ENCODE data around the gene AMH. TPM values are rescaled to one million over a fixed set of nuclear protein-coding genes. Genes with fewer than 3 reads are reported as not detected.
A peak's percentile ranks its signal among the peaks of the same experiment; 100 is the strongest.

The AMH gene
- total RNA-seq, 4 donors from 2014 or later: 1.1 to 3.5 TPM; not detected in 2

DNA sequence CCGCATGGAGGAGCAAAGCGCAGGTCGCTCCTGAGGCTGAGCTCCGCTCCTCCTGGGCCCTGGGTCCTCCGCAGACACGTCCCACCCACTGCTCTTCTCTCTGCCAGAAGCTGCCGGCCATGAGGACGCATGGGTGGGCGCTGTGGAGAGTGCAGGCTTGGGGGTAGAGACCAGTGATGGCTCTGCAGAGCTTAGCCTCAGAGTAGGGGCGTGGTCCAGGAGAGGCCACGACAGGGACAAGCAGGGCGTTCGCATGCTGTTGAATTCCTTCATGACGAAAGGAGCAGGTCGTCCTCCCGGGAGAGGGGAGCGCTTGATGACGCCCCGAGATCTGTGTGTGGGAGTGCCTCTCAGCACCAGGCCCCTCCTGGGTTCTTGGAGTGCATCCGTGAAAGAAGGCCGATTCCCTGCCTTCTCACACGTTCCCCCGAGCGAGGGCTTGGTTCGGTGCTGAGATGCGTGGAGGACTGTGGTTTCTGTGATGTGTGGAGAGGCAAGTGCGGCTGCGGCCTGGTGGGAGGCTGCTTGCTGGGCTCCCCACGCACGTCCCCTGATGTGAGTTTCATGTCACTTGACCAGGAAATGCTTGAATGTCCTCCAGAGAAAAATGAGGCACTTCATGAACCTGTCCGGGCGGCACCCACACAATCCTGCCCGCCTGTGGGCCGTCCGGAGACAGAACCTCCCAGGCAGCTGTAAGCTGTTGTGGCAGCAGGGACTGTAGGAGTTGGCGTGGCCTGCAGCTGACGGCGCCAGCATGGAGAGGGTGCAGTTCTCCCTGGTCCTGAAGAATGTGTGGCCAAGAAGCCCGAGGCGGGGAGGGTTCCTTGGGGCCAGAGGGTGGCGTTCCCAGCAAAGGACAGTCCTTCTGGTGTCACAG, 8.0 kb upstream of the AMH start:
- in situ Hi-C loops (cut with MboI; ENCODE audit: low pct_ligation_motif_present in 1 of 4, low pct_unique_long_range_greater_than_20kb in 1 of 4, low sequenced_read_pairs in 3 of 4): no loop called here
- Histone ChIP-seq H3K27ac (peak overlapping the region in 3 of 4 donors; percentile 20 to 61 (median 44)), H3K9me3 (no peaks in the 10 kb centered on the region), H3K4me1 (peaks cover 42 to 66% (median 64%) of the 10 kb centered on the region in 4 donors), H3K36me3 (peaks cover 0 to 31% (median 17%) of the 10 kb centered on the region in 4 donors), H3K4me3 (peak overlapping the region in 1 of 4 donors; percentile 39), H3K27me3 (no peaks in the 10 kb centered on the region)
- no peak for DNase-seq
- intact Hi-C loops (cut with DNase I; ENCODE audit: low total_unique reads): loop anchor here (1.0 kb wide), 1 partner anchor 32 kb away; no protein-coding TSS in a partner anchor
- 78 to 100% methylated on average over 1 to 40 of the region's 41 CpGs for WGBS, 2 donors (ENCODE audit: low coverage in 1 of 2)
- no peak for TF ChIP-seq POLR2AphosphoS5 (IDR thresholded peaks at IDR 0.05)
- TF ChIP-seq EP300 (IDR thresholded peaks at IDR 0.05; ENCODE audit: low read depth): no peak
- TF ChIP-seq, protein P1, sequence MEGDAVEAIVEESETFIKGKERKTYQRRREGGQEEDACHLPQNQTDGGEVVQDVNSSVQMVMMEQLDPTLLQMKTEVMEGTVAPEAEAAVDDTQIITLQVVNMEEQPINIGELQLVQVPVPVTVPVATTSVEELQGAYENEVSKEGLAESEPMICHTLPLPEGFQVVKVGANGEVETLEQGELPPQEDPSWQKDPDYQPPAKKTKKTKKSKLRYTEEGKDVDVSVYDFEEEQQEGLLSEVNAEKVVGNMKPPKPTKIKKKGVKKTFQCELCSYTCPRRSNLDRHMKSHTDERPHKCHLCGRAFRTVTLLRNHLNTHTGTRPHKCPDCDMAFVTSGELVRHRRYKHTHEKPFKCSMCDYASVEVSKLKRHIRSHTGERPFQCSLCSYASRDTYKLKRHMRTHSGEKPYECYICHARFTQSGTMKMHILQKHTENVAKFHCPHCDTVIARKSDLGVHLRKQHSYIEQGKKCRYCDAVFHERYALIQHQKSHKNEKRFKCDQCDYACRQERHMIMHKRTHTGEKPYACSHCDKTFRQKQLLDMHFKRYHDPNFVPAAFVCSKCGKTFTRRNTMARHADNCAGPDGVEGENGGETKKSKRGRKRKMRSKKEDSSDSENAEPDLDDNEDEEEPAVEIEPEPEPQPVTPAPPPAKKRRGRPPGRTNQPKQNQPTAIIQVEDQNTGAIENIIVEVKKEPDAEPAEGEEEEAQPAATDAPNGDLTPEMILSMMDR (IDR thresholded peaks at IDR 0.05): no peak
- no peak for TF ChIP-seq POLR2A (IDR thresholded peaks at IDR 0.05)

DNA sequence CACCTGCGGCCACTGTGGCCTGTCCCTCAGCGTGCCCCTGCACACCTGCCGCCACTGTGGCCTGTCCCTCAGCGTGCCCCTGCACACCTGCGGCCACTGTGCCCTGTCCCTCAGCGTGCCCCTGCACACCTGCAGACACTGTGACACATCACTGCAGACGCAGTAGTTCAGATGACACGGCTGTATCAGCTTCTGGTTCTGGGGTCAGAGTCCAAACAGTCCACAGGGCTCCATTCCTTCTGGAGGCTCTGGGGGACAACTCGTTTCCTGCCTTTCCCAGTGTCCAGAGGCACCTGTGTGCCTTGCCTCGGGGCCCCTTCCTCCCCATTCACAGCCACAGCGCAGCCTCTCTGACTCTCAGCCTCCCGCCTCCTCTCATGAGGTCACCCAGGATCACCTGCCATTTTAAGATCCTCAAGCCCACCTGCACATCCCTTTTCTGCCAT, 7.0 kb upstream of the AMH start:
- in situ Hi-C loops (cut with MboI; ENCODE audit: low pct_ligation_motif_present in 1 of 4, low pct_unique_long_range_greater_than_20kb in 1 of 4, low sequenced_read_pairs in 3 of 4): no loop called here
- WGBS, 2 donors (ENCODE audit: low coverage in 1 of 2): 64 to 80% methylated on average over 1 to 12 of the region's 12 CpGs

DNA sequence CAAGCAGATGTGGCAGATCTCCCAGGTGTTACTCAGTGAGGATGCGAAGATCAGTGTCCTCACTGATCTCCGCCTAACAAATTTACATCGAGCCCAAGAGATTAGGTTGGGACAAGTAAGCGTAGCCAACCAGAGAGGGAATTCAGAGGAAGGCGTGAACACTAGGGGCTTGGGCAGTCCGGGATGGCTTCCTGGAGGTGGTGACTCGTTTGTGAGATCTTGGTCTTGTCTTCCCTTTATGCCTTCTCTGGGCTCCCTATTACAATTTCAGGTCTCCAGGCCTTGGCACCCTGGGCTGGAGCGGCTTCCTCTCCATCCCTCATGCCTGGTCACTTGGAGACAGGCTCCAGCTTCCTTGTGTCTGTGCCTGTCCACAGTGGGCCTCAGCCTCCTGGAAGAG, 6.3 kb upstream of the AMH start:
- Histone ChIP-seq H3K27ac (peak overlapping the region in 2 of 4 donors; percentile 5 to 44), H3K27me3 (no peaks in the 10 kb centered on the region), H3K4me3 (no peak overlapping the region), H3K9me3 (no peaks in the 10 kb centered on the region), H3K36me3 (peaks cover 0 to 48% (median 26%) of the 10 kb centered on the region in 4 donors), H3K4me1 (peaks cover 35 to 58% (median 57%) of the 10 kb centered on the region in 4 donors)
- DNase-seq: no peak
- in situ Hi-C loops (cut with MboI; ENCODE audit: low pct_ligation_motif_present in 1 of 4, low pct_unique_long_range_greater_than_20kb in 1 of 4, low sequenced_read_pairs in 3 of 4): no loop called here
- intact Hi-C loops (cut with DNase I; ENCODE audit: low total_unique reads): no loop called here
- WGBS, 2 donors (ENCODE audit: low coverage in 1 of 2): 84% methylated on average over 8 of the region's 8 CpGs; no CpG with 5 or more reads in 1 of the 2 donors
- TF ChIP-seq EP300 (IDR thresholded peaks at IDR 0.05; ENCODE audit: low read depth) (no peak), POLR2A (IDR thresholded peaks at IDR 0.05) (no peak), POLR2AphosphoS5 (IDR thresholded peaks at IDR 0.05) (no peak)
- TF ChIP-seq, protein P1 (IDR thresholded peaks at IDR 0.05): no peak

More for the DNA sequence above, 7.0 kb upstream of the AMH start:
- no peaks in the 10 kb centered on the region for H3K9me3 ChIP-seq
- H3K4me1 ChIP-seq: peaks cover 42 to 64% (median 64%) of the 10 kb centered on the region in 4 donors
- H3K36me3 ChIP-seq: peaks cover 0 to 41% (median 22%) of the 10 kb centered on the region in 4 donors
- H3K27me3 ChIP-seq: no peaks in the 10 kb centered on the region
- no peak for TF ChIP-seq POLR2AphosphoS5 (IDR thresholded peaks at IDR 0.05)
- TF ChIP-seq, protein P1 (IDR thresholded peaks at IDR 0.05): no peak
- no peak for TF ChIP-seq POLR2A (IDR thresholded peaks at IDR 0.05)
- TF ChIP-seq EP300 (IDR thresholded peaks at IDR 0.05; ENCODE audit: low read depth): no peak
- peak; percentile 54 for DNase-seq
- no peak overlapping the region for H3K4me3 ChIP-seq
- intact Hi-C loops (cut with DNase I; ENCODE audit: low total_unique reads): no loop called here
- peak overlapping the region in 2 of 4 donors; percentile 5 to 44 for H3K27ac ChIP-seq
